ENCODE measurements around the gene FOXO1. TPM values are rescaled to one million over a fixed set of nuclear protein-coding genes. Genes with fewer than 3 reads are reported as not detected.
"Not testable (repeated sequence)": the region's sequence is repeated elsewhere in the genome, so short reads cannot be mapped to it uniquely, and the experiment has no call there.

FOXO1 gene
- 10 to 100 TPM; 43.6 to 75.9 (median 52.0) TPM for total RNA-seq

GRCh38 chr13:40666045-40666932 is at the start of gene FOXO1:
FOXO1 (minus strand) TSS chr13:40666641; CDS start chr13:40666212, 429 bp downstream.
- 0% methylated on average over 60 to 65 of the region's 108 CpGs for WGBS, 2 donors
- intact Hi-C loops (cut with DNase I; ENCODE audit: low total_unique reads): loop anchor here (10.0 kb wide), 2 partner anchors 71 to 611 kb away; no protein-coding TSS in a partner anchor
- peak within 1 kb of the TSS; percentile 95 for H3K4me3 ChIP-seq (ENCODE audit: low read depth, poor library complexity, severe bottlenecking)
- TF ChIP-seq POLR2A (IDR thresholded peaks at IDR 0.05) (peak in 1 of 2 donors; percentile 68), CTCF (IDR thresholded peaks at IDR 0.05) (no peak)
- DNase-seq (ENCODE audit: low spot score in 2 of 2): peak; percentile 84 to 97

- intact Hi-C loops (cut with DNase I; ENCODE audit: low total_unique reads); H3K4me3 ChIP-seq (ENCODE audit: low read depth, poor library complexity, severe bottlenecking); DNase-seq (ENCODE audit: low spot score in 2 of 2): not testable (repeated sequence)
- WGBS, 2 donors: no CpG with 5 or more reads among the region's 1 CpG
Observed at GRCh38 chr13:40714433-40714832, 48.0 kb upstream of the FOXO1 start.

GRCh38 chr13:40706439-40706838 is 40.0 kb upstream of the FOXO1 start:
- WGBS, 2 donors: 77 to 81% methylated on average over 2 of the region's 2 CpGs
- TF ChIP-seq CTCF (IDR thresholded peaks at IDR 0.05): no peak
- TF ChIP-seq POLR2A (IDR thresholded peaks at IDR 0.05): no peak
- no peak for DNase-seq (ENCODE audit: low spot score in 2 of 2)
- intact Hi-C loops (cut with DNase I; ENCODE audit: low total_unique reads): no loop called here
- H3K4me3 ChIP-seq (ENCODE audit: low read depth, poor library complexity, severe bottlenecking): no peak overlapping the region

- WGBS, 2 donors: 87 to 91% methylated on average over 5 of the region's 5 CpGs
- intact Hi-C loops (cut with DNase I; ENCODE audit: low total_unique reads): loop anchor here (10.0 kb wide), 1 partner anchor 1013 kb away; no protein-coding TSS in a partner anchor
- H3K4me3 ChIP-seq (ENCODE audit: low read depth, poor library complexity, severe bottlenecking): no peak overlapping the region
- TF ChIP-seq CTCF (IDR thresholded peaks at IDR 0.05): no peak
- no peak for TF ChIP-seq POLR2A (IDR thresholded peaks at IDR 0.05)
- no peak for DNase-seq (ENCODE audit: low spot score in 2 of 2)
Observed at GRCh38 chr13:40697711-40698110, 31.3 kb upstream of the FOXO1 start.

- TF ChIP-seq CTCF (IDR thresholded peaks at IDR 0.05): no peak
- no peak for TF ChIP-seq POLR2A (IDR thresholded peaks at IDR 0.05)
- intact Hi-C loops (cut with DNase I; ENCODE audit: low total_unique reads): loop anchor here (10.0 kb wide), 1 partner anchor 1010 kb away; no protein-coding TSS in a partner anchor
- WGBS, 2 donors: 89 to 92% methylated on average over 4 of the region's 4 CpGs
- no peak overlapping the region for H3K4me3 ChIP-seq (ENCODE audit: low read depth, poor library complexity, severe bottlenecking)
- no peak for DNase-seq (ENCODE audit: low spot score in 2 of 2)
Observed at GRCh38 chr13:40694426-40694825, 28.0 kb upstream of the FOXO1 start.

- H3K4me3 ChIP-seq (ENCODE audit: low read depth, poor library complexity, severe bottlenecking): no peak overlapping the region
- no peak for TF ChIP-seq CTCF (IDR thresholded peaks at IDR 0.05)
- no peak for TF ChIP-seq POLR2A (IDR thresholded peaks at IDR 0.05)
- WGBS, 2 donors: 48 to 49% methylated on average over 2 of the region's 2 CpGs
- no peak for DNase-seq (ENCODE audit: low spot score in 2 of 2)
- intact Hi-C loops (cut with DNase I; ENCODE audit: low total_unique reads): loop anchor here (10.0 kb wide), 1 partner anchor 1008 kb away; no protein-coding TSS in a partner anchor
Observed at GRCh38 chr13:40692946-40693345, 26.5 kb upstream of the FOXO1 start.

Measured in lower leg skin (tissue), 4 donors.